H7 (cell line): ENCODE results near the gene CFAP74. TPM values are rescaled to one million over a fixed set of nuclear protein-coding genes. Genes with fewer than 3 reads are reported as not detected.
"Not testable (repeated sequence)": the region's sequence is repeated elsewhere in the genome, so short reads cannot be mapped to it uniquely, and the experiment has no call there.

Source experiments
- DNase-seq: peaks from one replicate; pipeline ENCODE4 v3.0.0; 2012
- H3K27me3 ChIP-seq: 2 replicates; pipeline ENCODE4 v1.6.0; 2011; ENCODE audit warnings: mild to moderate bottlenecking, low read length; ENCODE audit not compliant: control insufficient read depth, insufficient read depth
- H3K36me3 ChIP-seq: replicated peaks from 2 replicates; pipeline ENCODE4 v1.5.1; 2011; ENCODE audit warnings: low read length; ENCODE audit not compliant: control insufficient read depth, insufficient read depth
- H3K4me3 ChIP-seq: 2 replicates; pipeline ENCODE4 v1.5.1; 2011; ENCODE audit warnings: low read depth, mild to moderate bottlenecking, control low read depth, low read length, moderate library complexity; ENCODE audit not compliant: insufficient read depth
- total RNA-seq: library from RNA; depleted of rRNA; stranded (reverse); fragments of >200 nt; shearing (Covaris generic); gene quantifications from 2 replicates; pipeline ENCODE4 v1.2.3, GENCODE V29; 2014

The CFAP74 gene
- total RNA-seq, 1 experiment from 2014 or later = not detected

- no peaks in the 10 kb centered on the region for H3K36me3 ChIP-seq
- no peaks in the 10 kb centered on the region for H3K27me3 ChIP-seq
- H3K4me3 ChIP-seq = no peak overlapping the region
- no peak for DNase-seq
Measured at GRCh38 chr1:1938613-1939295, 64.8 kb downstream of the CFAP74 start.

GRCh38 chr1:1938276-1938573, 65.4 kb downstream of the CFAP74 start:
- H3K36me3 ChIP-seq = no peaks in the 10 kb centered on the region
- H3K27me3 ChIP-seq = no peaks in the 10 kb centered on the region
- H3K4me3 ChIP-seq = no peak overlapping the region
- no peak for DNase-seq

GRCh38 chr1:1937549-1938275, 65.9 kb downstream of the CFAP74 start:
- Histone ChIP-seq H3K36me3 (no peaks in the 10 kb centered on the region), H3K27me3 (no peaks in the 10 kb centered on the region), H3K4me3 (no peak overlapping the region)
- DNase-seq = no peak

GRCh38 chr1:1937061-1937460, 66.5 kb downstream of the CFAP74 start:
- no peak for DNase-seq
- Histone ChIP-seq H3K4me3 (no peak overlapping the region), H3K27me3 (no peaks in the 10 kb centered on the region), H3K36me3 (no peaks in the 10 kb centered on the region)

- DNase-seq, H3K27me3 ChIP-seq, H3K4me3 ChIP-seq, H3K36me3 ChIP-seq: not testable (repeated sequence)
Measured at GRCh38 chr1:1934848-1935247, 68.7 kb downstream of the CFAP74 start.

GRCh38 chr1:1929639-1930545, 73.7 kb downstream of the CFAP74 start:
- H3K4me3 ChIP-seq = no peak overlapping the region
- no peaks in the 10 kb centered on the region for H3K36me3 ChIP-seq
- no peak for DNase-seq
- H3K27me3 ChIP-seq = no peaks in the 10 kb centered on the region

GRCh38 chr1:1929102-1929638, 74.4 kb downstream of the CFAP74 start:
- Histone ChIP-seq H3K4me3 (no peak overlapping the region), H3K36me3 (no peaks in the 10 kb centered on the region), H3K27me3 (no peaks in the 10 kb centered on the region)
- DNase-seq = no peak

GRCh38 chr1:1928231-1929101, 75.1 kb downstream of the CFAP74 start:
- H3K27me3 ChIP-seq = no peaks in the 10 kb centered on the region
- no peak overlapping the region for H3K4me3 ChIP-seq
- DNase-seq = no peak
- no peaks in the 10 kb centered on the region for H3K36me3 ChIP-seq

GRCh38 chr1:1927751-1928150, 75.8 kb downstream of the CFAP74 start:
- H3K36me3 ChIP-seq = no peaks in the 10 kb centered on the region
- H3K4me3 ChIP-seq = no peak overlapping the region
- no peaks in the 10 kb centered on the region for H3K27me3 ChIP-seq
- DNase-seq = no peak

GRCh38 chr1:1926886-1927660, 76.5 kb downstream of the CFAP74 start:
- no peaks in the 10 kb centered on the region for H3K27me3 ChIP-seq
- H3K36me3 ChIP-seq = no peaks in the 10 kb centered on the region
- no peak for DNase-seq
- no peak overlapping the region for H3K4me3 ChIP-seq

- DNase-seq = no peak
- Histone ChIP-seq H3K36me3 (no peaks in the 10 kb centered on the region), H3K4me3 (no peak overlapping the region), H3K27me3 (no peaks in the 10 kb centered on the region)
Measured at GRCh38 chr1:1926346-1926811, 77.2 kb downstream of the CFAP74 start.

- no peaks in the 10 kb centered on the region for H3K27me3 ChIP-seq
- no peak for DNase-seq
- no peaks in the 10 kb centered on the region for H3K36me3 ChIP-seq
- no peak overlapping the region for H3K4me3 ChIP-seq
Measured at GRCh38 chr1:1925437-1926345, 77.9 kb downstream of the CFAP74 start.
